GM12878 (cell line): Measurements from ENCODE around the gene SNX13. TPM values are rescaled to one million over a fixed set of nuclear protein-coding genes. Genes with fewer than 3 reads are reported as not detected.

Experiments used
- ATAC-seq: fragments of 200-7000 bp; cut with Tn5 transposase; 3 replicates; pipeline ENCODE4 v1.9.1; 2020; ENCODE audit warnings: mild to moderate bottlenecking, moderate library complexity
- BruUV-seq: library from RNA; stranded (reverse); fragments of 400-500 nt; replicated peaks from 2 replicates; lab custom pipeline; 2021; lab: Mats Ljungman, UMichigan
- CTCF ChIA-PET: fragments of 300-600 bp; sonication (Branson Sonifier 250); formaldehyde crosslinking; extraction: SDS; loops from one replicate; lab custom pipeline; 2021; ENCODE audit warnings: inconsistent platforms; lab: Yijun Ruan, JAX
- POLR2A ChIA-PET: fragments of 350-600 bp; formaldehyde crosslinking; extraction: SDS; loops from one replicate; lab custom pipeline; 2021; ENCODE audit warnings: inconsistent platforms; lab: Charles Lee
- RAD21 ChIA-PET: fragments of 300-600 bp; sonication (Branson Sonifier 250); formaldehyde crosslinking; loops from one replicate; lab custom pipeline; 2023; ENCODE audit warnings: antibody characterized with exemption; ENCODE audit not compliant: unreplicated experiment; lab: Charles Lee
- SMC1A ChIA-PET: fragments of 300-600 bp; sonication (Branson Sonifier 250); formaldehyde crosslinking; loops from one replicate; lab custom pipeline; 2023; ENCODE audit not compliant: unreplicated experiment, uncharacterized antibody; lab: Charles Lee
- DNase-seq: peaks from one replicate; pipeline ENCODE4 v3.0.0-alpha.2; 2011; ENCODE audit warnings: low read depth, low spot score
- FAIRE-seq: peaks from 3 replicates; lab custom pipeline; 2011; peaks lifted over from hg19 to GRCh38; lab: Jason Lieb, UNC
- H2AFZ ChIP-seq: 2 replicates; pipeline ENCODE4 v1.6.0; 2011; ENCODE audit warnings: low read depth, low read length, control low read depth; ENCODE audit not compliant: control insufficient read depth
- H3K27ac ChIP-seq: 2 replicates; pipeline ENCODE4 v1.5.1; 2011; ENCODE audit warnings: control low read depth; ENCODE audit not compliant: control insufficient read depth, insufficient read depth
- H3K27me3 ChIP-seq, 2 experiments: replicated peaks in 1 of 2; 2 replicates each; pipeline versions ENCODE4 v1.6.0 to v1.6.1; 2011; ENCODE audit warnings: low read length in 1 of 2; ENCODE audit not compliant: control insufficient read depth in 2 of 2, insufficient read depth in 2 of 2
- H3K36me3 ChIP-seq, 2 experiments: 2 replicates each; pipeline ENCODE4 v1.5.1; 2011; ENCODE audit warnings: low read length in 1 of 2; ENCODE audit not compliant: control insufficient read depth in 2 of 2, insufficient read depth in 2 of 2
- H3K4me1 ChIP-seq: 2 replicates; pipeline ENCODE4 v1.6.1; 2011; ENCODE audit warnings: mild to moderate bottlenecking, low read length, moderate library complexity, mixed read lengths; ENCODE audit not compliant: control insufficient read depth, insufficient read depth
- H3K4me2 ChIP-seq: 2 replicates; pipeline ENCODE4 v1.6.0; 2011; ENCODE audit warnings: control low read depth; ENCODE audit not compliant: control insufficient read depth, insufficient read depth
- H3K4me3 ChIP-seq: fragments of 200-600 bp; sonication (generic); 2 replicates; pipeline ENCODE4 v1.5.1; 2016
- H3K79me2 ChIP-seq: 2 replicates; pipeline ENCODE4 v1.6.0; 2011; ENCODE audit warnings: low read length; ENCODE audit not compliant: control insufficient read depth, insufficient read depth
- H3K9ac ChIP-seq: 2 replicates; pipeline ENCODE4 v1.8.0; 2011; ENCODE audit warnings: low read length, control low read depth, mixed read lengths; ENCODE audit not compliant: control insufficient read depth, insufficient read depth
- H3K9me3 ChIP-seq: replicated peaks from 3 replicates; pipeline ENCODE4 v1.5.1; 2011; ENCODE audit warnings: mild to moderate bottlenecking, low read length; ENCODE audit not compliant: control insufficient read depth, insufficient read depth
- H4K20me1 ChIP-seq: 2 replicates; pipeline ENCODE4 v1.6.0; 2011; ENCODE audit not compliant: control insufficient read depth, insufficient read depth
- BACH1 ChIP-seq: fragments of 450-650 bp; IDR thresholded peaks from 2 replicates; pipeline ENCODE4 v1.6.1; 2017; ENCODE audit warnings: mild to moderate bottlenecking, borderline replicate concordance
- CHD2 ChIP-seq: IDR thresholded peaks from 2 replicates; pipeline ENCODE4 v1.6.1; 2011; ENCODE audit warnings: low read depth, low read length, improper control_type of control experiment, borderline replicate concordance
- EGR1 ChIP-seq, 2 experiments: IDR thresholded peaks; 1 replicate in 1 of 2; 2 replicates in 1 of 2; pipeline ENCODE4 v1.6.1; 2011 to 2012; ENCODE audit warnings: low read depth in 2 of 2, low read length in 2 of 2, borderline replicate concordance in 1 of 2, mild to moderate bottlenecking in 1 of 2, moderate library complexity in 1 of 2
- HDGF ChIP-seq: fragments of 450-650 bp; IDR thresholded peaks from 2 replicates; pipeline ENCODE4 v1.6.1; 2016; ENCODE audit warnings: antibody characterized with exemption
- KAT2A ChIP-seq: conservative IDR thresholded peaks from 2 replicates; pipeline ENCODE4 v1.6.1; 2011; ENCODE audit warnings: low read depth, low read length; ENCODE audit not compliant: control insufficient read depth
- NFXL1 ChIP-seq: fragments of 450-650 bp; IDR thresholded peaks from 2 replicates; pipeline ENCODE4 v1.6.1; 2017; ENCODE audit warnings: antibody characterized with exemption, mild to moderate bottlenecking, borderline replicate concordance
- NRF1 ChIP-seq: conservative IDR thresholded peaks from 2 replicates; pipeline ENCODE4 v1.6.1; 2011; ENCODE audit warnings: mild to moderate bottlenecking, low read depth, low read length, improper control_type of control experiment
- PKNOX1 ChIP-seq: fragments of 450-650 bp; IDR thresholded peaks from 2 replicates; pipeline ENCODE4 v1.6.1; 2016; ENCODE audit warnings: mild to moderate bottlenecking
- RELB ChIP-seq: fragments of 450-650 bp; IDR thresholded peaks from 2 replicates; pipeline ENCODE4 v1.6.1; 2017; ENCODE audit warnings: low read depth, mild to moderate bottlenecking, moderate library complexity
- RFX5 ChIP-seq: IDR thresholded peaks from 2 replicates; pipeline ENCODE4 v1.6.1; 2011; ENCODE audit warnings: low read depth, low read length, improper control_type of control experiment
- RUNX3 ChIP-seq: IDR thresholded peaks from 2 replicates; pipeline ENCODE4 v1.6.1; 2012; ENCODE audit warnings: low read length, inconsistent platforms
- SPI1 ChIP-seq: IDR thresholded peaks from 2 replicates; pipeline ENCODE4 v1.6.1; 2011; ENCODE audit warnings: low read depth, mild to moderate bottlenecking, low read length, moderate library complexity, borderline replicate concordance; ENCODE audit not compliant: insufficient read depth
- SREBF1 ChIP-seq: IDR thresholded peaks from 2 replicates; pipeline ENCODE4 v1.6.1; 2012; ENCODE audit warnings: mild to moderate bottlenecking, low read length
- ZBTB33 ChIP-seq: fragments of 450-650 bp; IDR thresholded peaks from 2 replicates; pipeline ENCODE4 v1.6.1; 2017; ENCODE audit warnings: mild to moderate bottlenecking
- WGBS: methylation state at CpG from one replicate; pipeline ENCODE4 v1.1.6; 2016; ENCODE audit warnings: low lambda C conversion rate; ENCODE audit not compliant: insufficient replicate concordance, insufficient coverage; ENCODE audit errors: missing lambda C conversion rate; 5-methylcytosine and 5-hydroxymethylcytosine counted together
- in situ Hi-C: fragments of 300-500 bp; cut with MboI; formaldehyde crosslinking; loops from 9 replicates; pipeline ENCODE4 v1.14.3; 2018; ENCODE audit warnings: mixed read lengths
- intact Hi-C: fragments of 100-400 bp; cut with micrococcal nuclease; formaldehyde crosslinking; loops from one replicate; pipeline ENCODE4 v1.14.2; 2022; ENCODE audit not compliant: unreplicated experiment
- polyA plus RNA-seq, 11 experiments: library from polyadenylated mRNA; depleted of rRNA in 4 of 11; unstranded in 6 of 11; stranded (reverse) in 5 of 11; fragments of >200 nt; fragmentation: Nextera tagmentation in 4 of 11; fragmentation: Illumina TruSeq in 1 of 11; extraction: Ambion mirVana in 4 of 11; extraction: Trizol in 1 of 11; gene quantifications; 1 replicate in 1 of 11; 2 replicates in 10 of 11; pipeline versions ENCODE4 v1.2.1 to v1.2.3, GENCODE V29; 2011 to 2016; ENCODE audit warnings: inconsistent platforms in 2 of 11, missing spikeins in 2 of 11, low read depth in 1 of 11
- total RNA-seq, 4 experiments: library from RNA; depleted of rRNA in 3 of 4; stranded (reverse); fragments of >200 nt in 3 of 4; fragmentation: Illumina TruSeq in 1 of 4; extraction: Trizol in 1 of 4; gene quantifications; 2 replicates each; pipeline versions ENCODE4 v1.2.1 to v1.2.3, GENCODE V29; 2013 to 2021

Gene SNX13
- total and polyA plus RNA-seq, 10 of the 15 experiments (the other 5 are each of a cell fraction or from before 2014, with no cell fraction given), result 2.2 to 17.1 (median 11.9) TPM

- no peak for TF ChIP-seq ZBTB33
- no peak for TF ChIP-seq NFXL1
- TF ChIP-seq BACH1, result no peak
- no peak for TF ChIP-seq NRF1
- no peak for TF ChIP-seq RUNX3
- no peak for TF ChIP-seq SREBF1
- no peak for TF ChIP-seq KAT2A
- no peak for TF ChIP-seq HDGF
These were observed 168.3 kb downstream of the SNX13 start (continued) for GRCh38 chr7:17771901-17772408.

- in situ Hi-C loops, result loop anchor here (10.0 kb wide), 1 partner anchor 554 kb away; no protein-coding TSS in a partner anchor
These were observed 169.5 kb downstream of the SNX13 start for GRCh38 chr7:17770710-17771375.

More at GRCh38 chr7:17770710-17771375, 169.5 kb downstream of the SNX13 start:
- POLR2A ChIA-PET, result interaction anchor here (1.0 to 1.2 kb wide), 2 partner anchors 167 to 895 kb away, joined by 3 to 4 read pairs; no protein-coding TSS in a partner anchor
- CTCF ChIA-PET, result interaction anchor here (0.7 to 5.4 kb wide), 62 partner anchors 7 to 839 kb away, joined by 3 to 193 read pairs (median 5); partner anchors contain the start of gene SNX13
- BruUV-seq, result no TSS peak
- ATAC-seq (peak; percentile 48), DNase-seq (no peak), FAIRE-seq (no peak)
- Histone ChIP-seq H2AFZ (no peak overlapping the region), H4K20me1 (no peaks in the 10 kb centered on the region), H3K4me3 (no peak overlapping the region), H3K36me3 (no peaks in the 10 kb centered on the region), H3K27ac (no peak overlapping the region), H3K9me3 (no peaks in the 10 kb centered on the region), H3K4me1 (0 out of 2 replicates have a peak, but pooled peaks cover 3% of the 10 kb centered on the region), H3K79me2 (no peaks in the 10 kb centered on the region), H3K4me2 (no peak overlapping the region), H3K27me3 (no peaks in the 10 kb centered on the region), H3K9ac (no peak overlapping the region)
- 34% methylated on average over 4 of the region's 4 CpGs for WGBS
- TF ChIP-seq CHD2, result no peak
- no peak for TF ChIP-seq EGR1 (IDR thresholded peaks at IDR 0.05; ENCODE audit: borderline replicate concordance in 1 of 2, low read depth in 2 of 2, low read length in 2 of 2)
- TF ChIP-seq PKNOX1, result peak; percentile 68
- no peak for TF ChIP-seq RELB
- TF ChIP-seq RFX5, result no peak
- TF ChIP-seq SPI1, result peak; percentile 61; the same call in 1 of the 2 replicates
- intact Hi-C loops, result loop anchor here (1.0 to 2.0 kb wide), 4 partner anchors 64 to 574 kb away; no protein-coding TSS in a partner anchor
- SMC1A ChIA-PET, result interaction anchor here (0.7 to 4.5 kb wide), 58 partner anchors 8 to 582 kb away, joined by 3 to 63 read pairs (median 5); partner anchors contain the start of gene AHR
- RAD21 ChIA-PET, result interaction anchor here (0.6 to 4.3 kb wide), 36 partner anchors 12 to 699 kb away, joined by 3 to 94 read pairs (median 4); partner anchors contain the start of gene SNX13
